SH-SY5Y (cell line): ENCODE results near the gene SLC13A3.

Source experiments
- GATA2 ChIP-seq: IDR thresholded peaks from 2 replicates; pipeline ENCODE4 v1.6.1; 2011; ENCODE audit warnings: mild to moderate bottlenecking, low read depth, low read length
- GATA3 ChIP-seq: IDR thresholded peaks from 2 replicates; pipeline ENCODE4 v1.6.1; 2011; ENCODE audit warnings: low read depth, mild to moderate bottlenecking, low read length, moderate library complexity

Gene SLC13A3

GRCh38 chr20:46671866-46672542, 20.7 kb upstream of the SLC13A3 start:
- TF ChIP-seq GATA2 (no peak), GATA3 (no peak)

GRCh38 chr20:46670585-46671584, 19.6 kb upstream of the SLC13A3 start:
- TF ChIP-seq GATA3 (no peak), GATA2 (no peak)

- TF ChIP-seq GATA2 = no peak
- no peak for TF ChIP-seq GATA3
Observed at GRCh38 chr20:46670228-46670584, 18.9 kb upstream of the SLC13A3 start.

- TF ChIP-seq GATA2 (no peak), GATA3 (no peak)
Observed at GRCh38 chr20:46666818-46667515, 15.7 kb upstream of the SLC13A3 start.

GRCh38 chr20:46666306-46666705, 15.0 kb upstream of the SLC13A3 start:
- TF ChIP-seq GATA2 (no peak), GATA3 (no peak)

- TF ChIP-seq GATA3 (no peak), GATA2 (no peak)
Observed at GRCh38 chr20:46665602-46666001, 14.3 kb upstream of the SLC13A3 start.

- TF ChIP-seq GATA3 (no peak), GATA2 (no peak)
Observed at GRCh38 chr20:46663531-46663930, 12.3 kb upstream of the SLC13A3 start.

- no peak for TF ChIP-seq GATA2
- TF ChIP-seq GATA3 = no peak
Observed at GRCh38 chr20:46661659-46662058, 10.4 kb upstream of the SLC13A3 start.

- TF ChIP-seq GATA3 = no peak
- TF ChIP-seq GATA2 = no peak
Observed at GRCh38 chr20:46660487-46660886, 9.2 kb upstream of the SLC13A3 start.

- no peak for TF ChIP-seq GATA2
- no peak for TF ChIP-seq GATA3
Observed at GRCh38 chr20:46657618-46658017, 6.4 kb upstream of the SLC13A3 start.

GRCh38 chr20:46657137-46657536, 5.9 kb upstream of the SLC13A3 start:
- TF ChIP-seq GATA3 = no peak
- no peak for TF ChIP-seq GATA2

GRCh38 chr20:46652699-46653098, 1.4 kb upstream of the SLC13A3 start:
- TF ChIP-seq GATA2 = no peak
- TF ChIP-seq GATA3 = no peak

GRCh38 chr20:46650575-46651090, 626 bp downstream of the SLC13A3 start:
- TF ChIP-seq GATA2 (no peak), GATA3 (no peak)

- TF ChIP-seq GATA3 (no peak), GATA2 (no peak)
Observed at GRCh38 chr20:46649965-46650542, 1.2 kb downstream of the SLC13A3 start.

GRCh38 chr20:46649650-46649949, 1.7 kb downstream of the SLC13A3 start:
- TF ChIP-seq GATA2 = no peak
- no peak for TF ChIP-seq GATA3
